ENCODE results near the gene DPPA2.

GRCh38 chr3:109257269-109257668 lies 59.0 kb downstream of the DPPA2 start:
- TF ChIP-seq CTCF (conservative IDR thresholded peaks at IDR 0.05) (no peak), EZH2 (IDR thresholded peaks at IDR 0.05; ENCODE audit: low read depth) (no peak)

Measured in PC-9 (cell line).